Osteocyte (in vitro differentiated cells): ENCODE measurements around the gene KLHL36. TPM values are rescaled to one million over a fixed set of nuclear protein-coding genes. Genes with fewer than 3 reads are reported as not detected.

ENCODE experiments used
- DNase-seq: peaks from one replicate; pipeline ENCODE4 v3.0.0; 2021; ENCODE audit warnings: mixed read lengths; ENCODE audit not compliant: unreplicated experiment; ENCODE audit errors: extremely low spot score
- H3K27ac Mint-ChIP-seq: one replicate; pipeline ENCODE4 v1.8.0; 2021; ENCODE audit warnings: mild to moderate bottlenecking, mixed read lengths; ENCODE audit not compliant: unreplicated experiment
- H3K27me3 Mint-ChIP-seq: one replicate; pipeline ENCODE4 v1.8.0; 2021; ENCODE audit warnings: mixed read lengths; ENCODE audit not compliant: unreplicated experiment
- H3K36me3 Mint-ChIP-seq: one replicate; pipeline ENCODE4 v1.8.0; 2021; ENCODE audit warnings: mixed read lengths; ENCODE audit not compliant: unreplicated experiment
- H3K4me1 Mint-ChIP-seq: one replicate; pipeline ENCODE4 v1.8.0; 2021; ENCODE audit warnings: mixed read lengths; ENCODE audit not compliant: unreplicated experiment
- H3K4me3 Mint-ChIP-seq: one replicate; pipeline ENCODE4 v1.8.0; 2021; ENCODE audit warnings: mild to moderate bottlenecking, moderate library complexity, mixed read lengths; ENCODE audit not compliant: unreplicated experiment
- H3K9me3 Mint-ChIP-seq: one replicate; pipeline ENCODE4 v1.8.0; 2021; ENCODE audit warnings: mixed read lengths; ENCODE audit not compliant: unreplicated experiment
- CTCF ChIP-seq: fragments of 200-600 bp; sonication (generic); IDR thresholded peaks from 2 replicates; pipeline ENCODE4 v1.5.0; 2021; ENCODE audit warnings: antibody characterized with exemption, mild to moderate bottlenecking, moderate library complexity
- total RNA-seq: library from RNA; stranded (reverse); gene quantifications from 2 replicates; pipeline ENCODE4 v1.2.1, GENCODE V29; 2021

The KLHL36 gene
- total RNA-seq, 1 donor from 2014 or later, result 49.0 TPM

GRCh38 chr16:84699712-84700445 is 51.6 kb downstream of the KLHL36 start, which contains the start of gene USP10:
TSS of gene USP10 (plus strand) at chr16:84700000. CDS start at chr16:84700091, 91 bp downstream.
- Mint-ChIP-seq H3K27ac (peak within 1 kb of the TSS; percentile 92), H3K9me3 (no peaks in the 10 kb centered on the region), H3K4me3 (peak within 1 kb of the TSS; percentile 94), H3K36me3 (no peaks in the 10 kb centered on the region), H3K27me3 (no peaks in the 10 kb centered on the region), H3K4me1 (peaks cover 31% of the 10 kb centered on the region)
- TF ChIP-seq CTCF, result no peak
- DNase-seq, result peak; percentile 96

- Mint-ChIP-seq H3K27ac (peak overlapping the region; percentile 92), H3K9me3 (no peaks in the 10 kb centered on the region), H3K27me3 (no peaks in the 10 kb centered on the region), H3K4me1 (peaks cover 33% of the 10 kb centered on the region), H3K36me3 (no peaks in the 10 kb centered on the region), H3K4me3 (peak overlapping the region; percentile 94)
- TF ChIP-seq CTCF, result no peak
- DNase-seq, result no peak
Observed at GRCh38 chr16:84700446-84701300, 52.4 kb downstream of the KLHL36 start.

GRCh38 chr16:84703681-84704080 is 55.4 kb downstream of the KLHL36 start:
- Mint-ChIP-seq H3K36me3 (peaks cover under 1% of the 10 kb centered on the region), H3K9me3 (no peaks in the 10 kb centered on the region), H3K27ac (no peak overlapping the region), H3K27me3 (no peaks in the 10 kb centered on the region), H3K4me3 (no peak overlapping the region), H3K4me1 (peaks cover 36% of the 10 kb centered on the region)
- DNase-seq, result no peak
- no peak for TF ChIP-seq CTCF

- H3K4me3 Mint-ChIP-seq, result no peak overlapping the region
Observed at GRCh38 chr16:84704253-84704652, 55.9 kb downstream of the KLHL36 start.

More at GRCh38 chr16:84704253-84704652, 55.9 kb downstream of the KLHL36 start:
- Mint-ChIP-seq H3K4me1 (peaks cover 32% of the 10 kb centered on the region), H3K27me3 (no peaks in the 10 kb centered on the region), H3K27ac (no peak overlapping the region), H3K36me3 (peaks cover 3% of the 10 kb centered on the region), H3K9me3 (no peaks in the 10 kb centered on the region)
- no peak for TF ChIP-seq CTCF
- DNase-seq, result no peak
